ENCODE data around the gene TBC1D22A.
"Not testable (repeated sequence)": the region's sequence is repeated elsewhere in the genome, so short reads cannot be mapped to it uniquely, and the experiment has no call there.

TBC1D22A gene

GRCh38 chr22:47114813-47115517, 352.5 kb downstream of the TBC1D22A start:
- DNase-seq, result no peak

DNA sequence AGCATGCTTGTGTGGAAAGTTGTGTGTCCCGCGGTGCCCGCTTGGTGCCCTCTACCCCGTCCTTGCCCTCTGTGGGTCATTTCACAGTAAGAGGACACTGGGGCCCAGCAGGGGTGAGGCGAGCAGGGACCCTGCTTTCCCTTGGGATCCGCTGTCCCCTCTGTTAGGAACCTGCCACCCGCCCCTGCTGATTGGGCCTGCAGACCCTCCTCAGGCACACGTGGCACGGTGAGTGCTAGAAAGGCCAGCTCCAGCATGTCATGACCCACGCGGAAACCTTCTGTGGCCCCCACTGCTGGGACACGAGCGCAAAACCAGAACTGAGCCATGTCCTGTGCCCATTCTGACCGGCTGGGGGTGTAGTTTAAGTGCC, 353.1 kb downstream of the TBC1D22A start:
- no peak for DNase-seq

DNA sequence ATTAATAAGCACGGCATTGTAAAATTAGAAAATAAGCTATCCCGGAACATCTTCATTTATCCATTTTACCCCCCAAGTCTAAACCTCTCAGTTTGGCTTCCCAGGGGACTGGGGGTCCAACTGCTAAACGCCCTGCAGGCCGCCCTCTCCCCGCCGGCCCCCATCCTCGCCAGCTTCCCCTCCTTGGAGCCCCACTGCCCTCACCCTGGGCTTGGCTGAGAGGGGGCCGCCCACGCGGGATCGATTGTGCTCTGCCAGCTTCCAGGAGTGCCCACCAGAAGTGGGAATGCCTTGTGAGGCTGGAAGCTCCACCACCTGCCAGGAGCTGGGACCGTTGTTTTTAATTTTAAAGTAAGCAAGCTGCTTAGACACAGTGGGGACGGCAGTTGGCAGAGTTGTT, 353.5 kb downstream of the TBC1D22A start:
- DNase-seq, result no peak

- no peak for DNase-seq
Measured at GRCh38 chr22:47116426-47117341, 354.2 kb downstream of the TBC1D22A start.

GRCh38 chr22:47117442-47117841, 355.0 kb downstream of the TBC1D22A start:
- not testable (repeated sequence) for DNase-seq

DNA sequence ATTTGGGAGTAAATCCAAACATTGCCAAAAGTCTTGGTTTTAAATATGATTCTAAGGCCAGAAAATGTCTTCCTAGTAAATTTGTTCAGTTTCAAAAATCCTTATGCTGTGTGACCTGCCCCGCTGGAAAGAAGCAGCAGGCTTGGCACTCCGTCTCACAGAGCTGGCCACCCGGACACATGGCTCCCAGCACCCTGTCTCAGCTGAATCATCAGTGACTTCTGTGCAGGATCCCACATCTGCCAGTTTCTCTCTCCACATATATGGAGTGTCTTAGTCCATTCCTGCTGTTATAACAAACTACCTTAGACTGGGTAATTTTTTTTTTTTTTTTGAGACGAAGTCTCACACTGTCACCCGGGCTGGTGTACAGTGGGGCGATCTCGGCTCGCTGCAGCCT, 356.7 kb downstream of the TBC1D22A start:
- DNase-seq, result no peak

GRCh38 chr22:47120399-47120798, 357.9 kb downstream of the TBC1D22A start:
- no peak for DNase-seq

- DNase-seq, result no peak
Measured at GRCh38 chr22:47121791-47122190, 359.3 kb downstream of the TBC1D22A start.

DNA sequence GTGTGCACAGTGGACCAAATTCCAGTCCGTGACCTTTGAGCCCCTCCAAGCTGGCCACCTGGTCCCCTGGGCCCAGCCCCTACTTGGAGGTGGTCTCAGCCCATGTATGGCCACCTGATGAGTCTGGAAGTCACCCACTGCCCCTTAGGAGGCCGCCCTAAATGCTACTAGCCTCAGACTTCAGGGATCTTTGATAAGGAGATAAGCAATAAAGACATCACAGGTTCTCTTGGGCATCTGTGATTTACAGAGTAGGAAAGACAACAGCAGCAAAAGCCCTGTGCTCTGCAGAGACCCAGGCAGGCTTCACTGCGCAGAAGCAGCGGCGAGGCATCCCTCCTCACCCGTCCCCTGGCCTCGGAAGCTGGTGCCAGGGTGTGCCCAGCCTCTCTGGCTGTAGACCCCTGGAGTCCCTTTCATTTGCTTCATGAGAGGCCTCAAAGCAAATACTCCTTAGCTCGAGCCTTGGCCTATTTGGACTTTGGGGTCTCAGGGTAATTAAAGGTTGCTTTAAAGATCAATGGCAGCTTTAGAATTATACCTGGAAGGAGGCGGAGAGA, 360.1 kb downstream of the TBC1D22A start:
- no peak for DNase-seq

- no peak for DNase-seq
Measured at GRCh38 chr22:47123006-47123826, 360.8 kb downstream of the TBC1D22A start.

- no peak for DNase-seq
Measured at GRCh38 chr22:47123827-47124442, 361.5 kb downstream of the TBC1D22A start.

DNA sequence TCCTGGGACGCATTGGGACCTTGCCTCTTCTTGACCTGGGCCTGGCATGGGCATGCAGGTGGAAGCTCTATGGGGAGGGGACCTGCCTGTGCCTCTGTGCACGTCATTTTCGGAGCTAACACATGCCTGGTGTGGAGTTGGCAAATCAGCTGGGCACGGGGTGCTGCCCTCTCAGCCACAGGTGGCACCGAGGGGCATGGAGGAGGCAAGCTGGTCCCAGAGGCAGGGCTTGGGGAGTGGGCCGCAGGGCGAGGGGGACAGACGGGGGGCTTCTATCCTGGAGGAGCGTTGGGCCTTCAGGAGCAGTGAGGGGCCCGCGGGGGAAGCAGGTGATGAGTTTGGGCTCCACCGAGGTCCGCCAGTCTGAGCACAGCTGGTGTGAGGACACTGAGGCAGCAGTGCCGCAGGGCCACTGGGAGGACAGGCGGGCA, 362.0 kb downstream of the TBC1D22A start:
- no peak for DNase-seq

GRCh38 chr22:47124961-47125360, 362.5 kb downstream of the TBC1D22A start:
- no peak for DNase-seq

DNA sequence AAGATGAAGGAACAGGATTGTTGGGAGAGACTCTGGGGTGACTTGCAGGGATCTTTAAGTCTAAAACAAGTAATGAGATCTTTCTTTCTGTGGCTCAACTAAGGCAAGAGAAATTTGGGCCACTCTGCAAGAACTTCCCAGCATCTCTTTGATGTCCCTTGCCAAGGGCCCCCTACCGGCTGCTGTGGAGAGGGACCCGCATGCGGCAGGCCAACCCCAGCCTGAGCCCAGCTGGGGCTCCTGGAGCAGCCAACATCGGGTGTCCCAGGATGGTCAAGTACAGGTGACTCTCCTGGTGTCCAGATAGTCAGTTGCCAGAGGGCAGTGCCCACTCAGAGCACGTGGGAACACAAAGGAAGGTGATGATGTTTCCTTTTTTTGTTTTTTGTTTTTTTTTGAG, 363.2 kb downstream of the TBC1D22A start:
- no peak for DNase-seq

GRCh38 chr22:47126344-47126811, 363.9 kb downstream of the TBC1D22A start:
- DNase-seq, result no peak

DNA sequence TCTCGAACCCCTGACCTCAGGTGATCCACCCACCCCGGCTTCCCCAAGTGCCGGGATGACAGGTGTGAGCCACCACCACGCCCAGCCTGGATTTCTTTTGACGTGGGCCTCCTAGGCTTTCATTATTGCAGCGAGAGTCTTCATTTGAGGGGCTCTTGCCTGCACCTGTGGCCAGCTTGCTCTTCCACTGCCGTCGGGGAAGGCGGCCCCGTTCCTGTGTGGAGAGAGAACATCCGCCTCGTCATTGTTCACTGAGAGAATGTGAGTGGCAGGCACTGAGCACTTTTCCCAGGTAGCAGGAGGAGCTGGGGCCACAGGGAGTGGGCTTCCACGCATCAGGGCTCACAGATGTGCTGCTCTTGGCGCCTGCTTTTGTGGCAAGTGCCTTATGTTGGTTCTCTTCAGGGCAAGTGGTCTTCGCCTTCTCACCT, 365.0 kb downstream of the TBC1D22A start:
- no peak for DNase-seq

GRCh38 chr22:47128216-47128615, 365.8 kb downstream of the TBC1D22A start:
- DNase-seq, result no peak

GRCh38 chr22:47128622-47129215, 366.3 kb downstream of the TBC1D22A start:
- no peak for DNase-seq

DNA sequence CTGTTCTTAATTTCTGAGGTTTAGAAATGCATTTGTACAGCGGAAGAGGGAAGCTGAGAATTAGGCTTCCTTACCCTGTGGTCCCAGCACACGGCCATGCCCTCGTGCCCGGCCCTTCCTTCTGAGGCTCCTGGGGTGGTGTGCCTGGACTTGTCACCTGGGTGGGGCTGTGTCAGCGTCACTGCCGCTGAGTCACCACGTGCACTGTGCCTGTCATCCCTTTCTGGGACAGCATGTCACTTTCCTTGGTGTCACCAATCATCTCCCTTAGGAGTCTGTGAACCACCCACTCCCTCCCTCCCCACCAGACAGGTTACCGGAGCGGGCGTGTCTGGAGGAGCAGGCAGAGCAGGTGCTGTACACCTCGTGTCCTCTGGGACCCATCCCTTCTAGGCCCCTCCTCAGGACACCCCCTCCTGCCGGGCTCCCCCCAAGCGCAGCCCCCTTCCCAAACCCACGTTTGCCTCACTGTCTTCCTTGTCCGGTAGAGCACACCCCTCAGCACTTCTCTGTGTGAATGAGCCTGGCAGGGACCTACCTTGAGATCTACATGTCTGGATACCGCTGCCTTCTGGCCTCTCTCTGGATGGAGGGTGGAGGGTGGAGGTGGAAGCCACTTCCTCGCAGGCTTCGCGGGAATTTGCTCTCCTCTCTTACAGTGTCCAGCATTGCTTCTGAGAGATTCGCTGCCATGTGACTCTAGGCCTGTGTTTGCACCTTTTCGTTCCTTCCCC, 367.6 kb downstream of the TBC1D22A start:
- peak; percentile 30 for DNase-seq

GRCh38 chr22:47130883-47131631, 368.6 kb downstream of the TBC1D22A start:
- no peak for DNase-seq

Data from stimulated activated CD4-positive, alpha-beta T cell treated with anti-CD3 and anti-CD28 coated beads, Interleukin-1b, Interleukin-23, amount 100 ng/mL, for 48 hours (primary cell).